ENCODE results near the gene MAGEB17.

GRCh38 chrX:16137416-16138107, 29.7 kb upstream of the MAGEB17 start:
- TF ChIP-seq CTCF (IDR thresholded peaks at IDR 0.05; ENCODE audit: borderline replicate concordance, extremely low read depth, low read length, poor library complexity, severe bottlenecking), result no peak
- TF ChIP-seq EZH2 (IDR thresholded peaks at IDR 0.05; ENCODE audit: borderline replicate concordance, low read depth, low read length, severe bottlenecking), result no peak
